ENCODE measurements around the gene WRAP73. TPM values are rescaled to one million over a fixed set of nuclear protein-coding genes. Genes with fewer than 3 reads are reported as not detected.

WRAP73 gene
- total RNA-seq, 4 donors from 2014 or later: 10.3 to 21.7 (median 14.5) TPM

DNA sequence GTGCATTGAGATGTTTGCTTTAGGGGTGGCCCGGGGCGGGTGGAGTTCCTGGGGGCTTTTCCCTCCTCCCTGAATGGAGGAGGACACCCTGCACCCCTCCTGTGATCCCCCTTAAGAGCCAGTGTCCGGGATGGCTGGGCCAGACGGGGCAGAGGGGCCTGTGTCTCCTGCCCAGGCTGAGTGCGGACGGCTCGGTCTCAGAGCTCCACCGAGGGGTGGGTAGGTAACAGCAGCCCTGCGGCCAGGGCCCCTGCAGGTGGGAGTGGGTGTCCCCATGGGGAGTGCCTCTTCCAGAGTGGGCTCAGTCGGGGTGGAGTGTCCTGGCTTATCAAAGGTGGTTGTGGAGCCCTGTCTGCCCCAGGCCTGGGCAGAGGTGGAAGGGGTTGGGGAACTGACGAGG, 25.5 kb upstream of the WRAP73 start:
- Histone ChIP-seq H3K36me3 (no peaks in the 10 kb centered on the region), H3K9me3 (no peaks in the 10 kb centered on the region), H3K27me3 (peaks cover 67% of the 10 kb centered on the region), H3K4me1 (no peaks in the 10 kb centered on the region), H3K27ac (no peak overlapping the region), H3K4me3 (no peak overlapping the region)
- WGBS, 2 donors (ENCODE audit: low coverage in 1 of 2): no CpG with 5 or more reads among the region's 11 CpGs
- ATAC-seq: no peak
- TF ChIP-seq POLR2AphosphoS5 (IDR thresholded peaks at IDR 0.05) (no peak), EP300 (IDR thresholded peaks at IDR 0.05) (no peak), POLR2A (IDR thresholded peaks at IDR 0.05) (no peak)
- TF ChIP-seq, protein P1, sequence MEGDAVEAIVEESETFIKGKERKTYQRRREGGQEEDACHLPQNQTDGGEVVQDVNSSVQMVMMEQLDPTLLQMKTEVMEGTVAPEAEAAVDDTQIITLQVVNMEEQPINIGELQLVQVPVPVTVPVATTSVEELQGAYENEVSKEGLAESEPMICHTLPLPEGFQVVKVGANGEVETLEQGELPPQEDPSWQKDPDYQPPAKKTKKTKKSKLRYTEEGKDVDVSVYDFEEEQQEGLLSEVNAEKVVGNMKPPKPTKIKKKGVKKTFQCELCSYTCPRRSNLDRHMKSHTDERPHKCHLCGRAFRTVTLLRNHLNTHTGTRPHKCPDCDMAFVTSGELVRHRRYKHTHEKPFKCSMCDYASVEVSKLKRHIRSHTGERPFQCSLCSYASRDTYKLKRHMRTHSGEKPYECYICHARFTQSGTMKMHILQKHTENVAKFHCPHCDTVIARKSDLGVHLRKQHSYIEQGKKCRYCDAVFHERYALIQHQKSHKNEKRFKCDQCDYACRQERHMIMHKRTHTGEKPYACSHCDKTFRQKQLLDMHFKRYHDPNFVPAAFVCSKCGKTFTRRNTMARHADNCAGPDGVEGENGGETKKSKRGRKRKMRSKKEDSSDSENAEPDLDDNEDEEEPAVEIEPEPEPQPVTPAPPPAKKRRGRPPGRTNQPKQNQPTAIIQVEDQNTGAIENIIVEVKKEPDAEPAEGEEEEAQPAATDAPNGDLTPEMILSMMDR (IDR thresholded peaks at IDR 0.05): no peak

DNA sequence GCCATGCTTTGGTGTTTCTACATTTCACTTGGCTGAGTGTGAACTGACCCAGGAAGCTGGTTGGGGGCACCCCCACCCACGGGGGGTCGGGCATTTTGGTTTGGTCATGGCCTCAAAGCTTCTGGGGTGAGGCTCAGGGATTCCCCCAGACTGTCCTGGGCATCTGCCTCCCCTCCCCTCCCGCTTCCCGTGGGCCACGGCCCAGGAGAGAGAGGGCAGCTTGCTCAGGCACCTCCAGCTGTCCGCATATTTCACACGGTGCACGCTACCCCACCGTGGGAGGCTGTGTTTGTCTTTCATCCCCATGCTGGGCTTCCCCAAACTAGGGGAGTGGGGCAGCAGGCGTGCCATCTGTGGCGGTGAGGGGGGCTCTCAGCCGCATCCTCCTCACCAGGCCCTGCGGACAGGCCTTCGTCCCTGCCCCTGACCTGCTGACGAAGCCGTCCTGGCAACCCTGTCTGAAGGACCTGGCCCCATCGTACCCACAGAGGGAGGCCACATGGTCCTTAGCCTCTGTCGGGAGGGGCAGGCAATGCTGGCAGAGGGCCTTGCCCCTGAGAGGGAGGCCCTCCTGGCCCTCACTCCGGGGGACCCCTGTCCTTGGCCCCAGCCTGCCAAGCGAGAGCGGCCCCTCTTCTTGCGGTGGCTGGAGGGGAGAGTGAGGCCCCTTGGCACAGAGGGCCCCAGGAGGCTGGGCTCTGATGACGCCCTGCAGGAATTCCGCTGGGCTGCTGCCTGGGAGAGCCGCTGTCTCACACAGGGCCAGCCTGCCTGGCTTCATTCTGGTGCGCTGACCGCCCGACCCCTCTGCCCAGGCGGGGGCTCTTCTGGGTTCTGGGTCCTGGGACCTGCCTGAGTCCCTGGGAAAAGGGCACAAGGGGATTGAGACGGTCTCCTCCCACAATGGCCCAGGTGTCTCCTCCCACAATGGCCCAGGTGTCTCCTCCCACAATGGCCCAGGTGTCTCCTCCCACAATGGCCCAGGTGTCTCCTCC, 24.5 kb upstream of the WRAP73 start:
- 33% methylated on average over 3 of the region's 30 CpGs; no CpG with 5 or more reads in 1 of the 2 donors for WGBS, 2 donors (ENCODE audit: low coverage in 1 of 2)
- Histone ChIP-seq H3K4me3 (no peak overlapping the region), H3K9me3 (no peaks in the 10 kb centered on the region), H3K27me3 (peaks cover 73% of the 10 kb centered on the region), H3K4me1 (no peaks in the 10 kb centered on the region), H3K36me3 (no peaks in the 10 kb centered on the region), H3K27ac (no peak overlapping the region)
- TF ChIP-seq POLR2AphosphoS5 (IDR thresholded peaks at IDR 0.05) (no peak), EP300 (IDR thresholded peaks at IDR 0.05) (no peak), POLR2A (IDR thresholded peaks at IDR 0.05) (no peak)
- TF ChIP-seq, protein P1 (IDR thresholded peaks at IDR 0.05): no peak
- ATAC-seq: no peak

DNA sequence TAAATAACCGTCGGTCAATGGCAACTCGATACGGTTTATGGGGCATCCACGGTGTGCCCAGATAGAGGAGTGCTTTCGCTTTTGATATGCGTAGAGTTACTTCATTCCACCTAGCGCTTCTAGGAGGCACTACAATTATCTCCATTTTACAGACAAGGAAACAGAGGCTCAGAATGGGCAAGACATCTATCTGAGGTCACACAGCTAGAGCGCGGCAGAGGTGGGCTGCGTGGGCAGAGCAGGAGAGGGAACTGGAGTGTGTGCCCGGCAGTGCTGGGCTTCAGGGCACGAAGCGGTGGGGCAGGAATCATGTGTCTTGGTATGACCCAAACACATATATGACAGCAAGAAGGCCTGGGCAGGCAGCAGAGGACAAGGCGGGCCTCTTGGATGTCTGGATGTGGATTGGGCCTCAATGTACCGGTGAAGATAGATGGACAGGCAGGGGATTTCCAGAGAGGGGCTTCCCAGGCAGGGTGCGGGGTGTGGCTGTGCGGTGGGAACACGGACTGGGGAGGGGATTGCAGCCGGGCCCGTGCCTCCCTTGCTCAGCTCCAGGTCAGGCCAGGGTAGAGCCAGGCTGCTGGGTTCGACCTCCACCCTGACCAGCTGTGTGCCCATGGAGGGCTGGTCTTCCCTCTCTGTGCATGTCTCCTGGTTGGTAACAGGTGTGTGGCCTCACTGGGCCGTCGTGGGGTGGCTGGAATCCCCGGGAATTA, 23.6 kb upstream of the WRAP73 start:
- 94 to 95% methylated on average over 4 to 9 of the region's 25 CpGs for WGBS, 2 donors (ENCODE audit: low coverage in 1 of 2)
- H3K36me3 ChIP-seq: no peaks in the 10 kb centered on the region
- peaks cover 0 to 8% (median 0%) of the 10 kb centered on the region in 3 donors for H3K4me1 ChIP-seq
- no peak overlapping the region for H3K27ac ChIP-seq
- no peaks in the 10 kb centered on the region for H3K9me3 ChIP-seq
- no peak overlapping the region for H3K4me3 ChIP-seq
- TF ChIP-seq, protein P1 (IDR thresholded peaks at IDR 0.05): no peak
- TF ChIP-seq POLR2A (IDR thresholded peaks at IDR 0.05) (no peak), EP300 (IDR thresholded peaks at IDR 0.05) (no peak)
- peaks cover 74% of the 10 kb centered on the region for H3K27me3 ChIP-seq
- ATAC-seq: no peak

DNA sequence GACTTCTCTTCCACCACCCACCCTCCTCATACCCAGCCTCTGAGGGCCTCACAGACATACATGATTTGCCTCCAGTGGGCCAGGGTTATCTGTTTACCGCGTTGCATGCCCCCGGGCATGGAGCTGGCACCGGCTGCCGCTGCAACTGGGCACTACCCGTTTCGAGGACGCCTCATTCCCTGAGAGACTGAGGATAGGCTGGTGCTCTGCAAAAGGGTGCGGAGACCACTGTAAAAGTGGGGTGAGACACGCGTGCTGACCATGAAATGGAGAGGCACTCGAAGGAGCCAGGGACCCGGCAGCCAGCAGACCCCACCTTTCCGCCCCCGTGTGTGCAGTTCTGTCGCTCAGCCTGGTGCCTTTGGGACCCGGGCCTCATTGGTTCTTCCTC, 23.1 kb upstream of the WRAP73 start:
- Histone ChIP-seq H3K36me3 (no peaks in the 10 kb centered on the region), H3K4me1 (peaks cover 0 to 9% (median 0%) of the 10 kb centered on the region in 3 donors), H3K27ac (no peak overlapping the region), H3K9me3 (no peaks in the 10 kb centered on the region), H3K27me3 (peaks cover 74% of the 10 kb centered on the region), H3K4me3 (no peak overlapping the region)
- TF ChIP-seq POLR2A (IDR thresholded peaks at IDR 0.05): no peak
- no peak for TF ChIP-seq EP300 (IDR thresholded peaks at IDR 0.05)
- WGBS, 2 donors (ENCODE audit: low coverage in 1 of 2): 73 to 80% methylated on average over 2 to 4 of the region's 17 CpGs
- ATAC-seq: no peak

DNA sequence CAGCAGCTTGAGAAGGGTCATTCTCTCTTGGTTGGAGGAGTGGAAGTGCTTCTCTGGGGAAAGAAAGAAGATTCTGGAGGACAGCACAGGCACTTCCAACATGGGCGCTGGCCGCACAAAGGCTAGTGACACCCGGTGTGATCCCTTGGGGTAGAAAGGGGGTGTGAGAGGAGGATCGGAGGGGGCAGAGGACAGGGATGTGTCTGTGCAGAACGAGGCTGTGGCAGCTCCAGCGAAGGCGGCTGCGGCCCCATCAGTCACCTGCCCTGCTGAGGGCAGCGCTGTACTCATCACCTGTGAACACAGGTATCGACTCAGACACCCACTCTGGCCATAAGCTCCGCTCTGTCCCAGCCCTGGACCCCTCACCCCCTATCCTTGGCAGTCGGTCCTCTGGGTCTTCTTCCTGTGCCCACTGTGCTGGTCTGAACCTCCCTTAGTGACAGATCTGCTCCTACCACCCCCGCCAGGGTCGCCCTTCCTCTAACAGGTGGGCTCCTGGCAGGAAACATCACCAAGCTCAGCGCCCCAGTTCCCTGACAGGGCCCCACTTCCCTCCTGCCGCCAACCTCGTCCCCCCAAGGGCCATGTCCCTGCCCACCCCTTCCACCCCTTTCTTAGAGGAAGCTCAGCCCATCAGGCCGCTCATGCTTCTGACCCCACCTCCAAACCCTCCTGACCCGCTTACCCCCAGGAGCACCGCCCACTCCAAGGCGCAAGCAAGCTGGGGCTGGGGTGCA, 22.5 kb upstream of the WRAP73 start:
- no peak for ATAC-seq
- WGBS, 2 donors (ENCODE audit: low coverage in 1 of 2): 69 to 70% methylated on average over 5 to 13 of the region's 21 CpGs
- TF ChIP-seq, protein P1 (IDR thresholded peaks at IDR 0.05): no peak
- TF ChIP-seq POLR2AphosphoS5 (IDR thresholded peaks at IDR 0.05) (no peak), POLR2A (IDR thresholded peaks at IDR 0.05) (no peak), EP300 (IDR thresholded peaks at IDR 0.05) (no peak)
- no peak overlapping the region for H3K27ac ChIP-seq
- H3K27me3 ChIP-seq: peaks cover 79% of the 10 kb centered on the region
- H3K4me1 ChIP-seq: peaks cover 0 to 9% (median 0%) of the 10 kb centered on the region in 3 donors
- no peaks in the 10 kb centered on the region for H3K36me3 ChIP-seq
- no peaks in the 10 kb centered on the region for H3K9me3 ChIP-seq
- H3K4me3 ChIP-seq: no peak overlapping the region
